NCI-H774 (cell line): Measurements from ENCODE around the gene MCTP1.
"Not testable (repeated sequence)": the region's sequence is repeated elsewhere in the genome, so short reads cannot be mapped to it uniquely, and the experiment has no call there.

Source experiments
- DNase-seq: peaks from one replicate; lab custom pipeline; 2025; lab: John Stamatoyannopoulos, UW

MCTP1 gene

DNA sequence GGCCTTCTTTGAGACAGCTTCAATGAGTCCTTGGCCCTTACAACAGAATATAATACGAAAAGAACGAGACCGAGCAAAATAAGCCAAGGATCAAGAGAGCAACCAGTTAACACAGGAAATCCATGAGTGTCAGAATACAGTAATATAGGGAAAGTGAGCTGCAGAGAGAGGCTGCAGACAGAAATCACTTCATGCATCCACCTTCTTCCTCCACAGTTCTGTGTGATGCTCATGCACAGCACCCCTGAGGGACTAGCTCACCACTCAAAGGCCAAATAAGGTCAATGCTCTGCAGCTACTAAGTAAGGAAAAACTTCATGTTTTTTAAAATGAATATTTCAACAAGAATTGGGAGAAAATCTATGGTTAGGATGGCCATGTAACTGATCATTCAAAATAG is 257.1 kb downstream of the MCTP1 start:
- DNase-seq: no peak

GRCh38 chr5:95027151-95027721 is 257.7 kb downstream of the MCTP1 start:
- no peak for DNase-seq

DNA sequence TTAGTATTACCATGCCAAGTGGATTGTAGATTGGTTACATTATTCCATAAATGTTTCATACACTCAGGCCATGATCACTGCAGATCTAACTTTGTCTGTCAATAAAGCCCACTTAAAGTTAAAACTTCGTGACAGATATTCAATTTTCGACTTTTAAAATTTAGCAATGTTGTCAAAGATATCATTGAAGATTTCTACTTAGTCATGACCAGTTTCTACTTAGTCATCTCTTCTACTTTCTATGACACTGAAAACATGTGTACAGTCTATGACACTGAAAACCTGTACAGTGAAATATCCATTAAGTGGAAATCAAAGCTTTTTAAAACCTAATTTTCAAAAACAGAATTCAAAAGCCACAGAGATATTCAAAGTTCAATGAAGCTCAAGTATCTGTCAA is 258.2 kb downstream of the MCTP1 start:
- no peak for DNase-seq

DNA sequence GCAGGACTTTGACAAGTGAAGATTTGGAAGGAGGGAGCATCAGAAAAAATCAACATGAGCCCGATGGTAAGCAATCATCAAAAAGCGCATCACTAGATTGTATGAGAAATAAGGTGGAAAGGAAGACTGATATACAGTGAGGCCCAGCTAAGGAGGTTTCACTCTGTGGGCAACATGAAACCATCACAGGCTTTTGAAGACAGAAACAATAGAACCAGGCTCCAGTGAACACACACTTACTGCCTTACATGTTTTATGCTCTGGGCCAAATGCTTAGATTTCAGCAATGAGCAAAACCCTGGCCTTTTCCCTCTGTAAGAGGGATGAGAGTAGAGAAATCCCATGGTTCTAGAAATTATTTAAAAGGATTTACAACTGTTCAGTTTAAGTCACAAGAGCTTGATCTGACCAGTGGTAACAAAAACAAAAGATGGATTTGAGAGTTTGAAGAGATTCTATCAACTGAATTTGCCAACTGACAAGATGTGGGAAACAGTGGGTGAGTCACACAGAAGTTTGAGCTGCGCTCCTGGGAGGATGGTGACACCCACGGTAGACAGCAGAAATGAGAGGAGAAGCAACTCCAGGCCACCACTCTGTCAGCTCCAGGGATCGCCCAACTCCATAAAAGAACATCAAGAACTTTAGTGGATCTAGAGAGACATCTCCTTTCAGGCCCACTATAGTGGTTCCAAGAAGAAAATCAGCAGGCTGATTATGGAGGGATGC is 261.8 kb downstream of the MCTP1 start:
- no peak for DNase-seq

DNA sequence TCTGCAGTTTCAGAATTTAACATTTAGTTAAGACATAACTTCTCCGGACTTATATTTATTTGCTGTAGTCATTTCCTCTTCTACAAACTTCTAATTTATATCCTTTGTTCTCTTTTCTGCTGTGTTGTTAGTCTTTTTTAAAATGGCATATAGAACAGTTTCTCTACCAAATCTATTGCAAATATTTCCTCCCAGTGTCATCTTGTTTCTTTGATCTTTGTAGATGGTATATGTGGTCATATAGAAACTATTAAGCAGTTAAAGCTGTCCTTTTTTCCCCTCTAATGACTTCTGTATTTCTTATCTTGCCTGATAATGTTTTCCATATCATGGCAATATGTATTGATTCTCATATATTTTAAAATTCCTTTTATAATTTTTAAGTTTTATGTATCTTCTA is 264.5 kb downstream of the MCTP1 start:
- no peak for DNase-seq

- DNase-seq: no peak
Measured at GRCh38 chr5:95018946-95019345, 265.9 kb downstream of the MCTP1 start.

DNA sequence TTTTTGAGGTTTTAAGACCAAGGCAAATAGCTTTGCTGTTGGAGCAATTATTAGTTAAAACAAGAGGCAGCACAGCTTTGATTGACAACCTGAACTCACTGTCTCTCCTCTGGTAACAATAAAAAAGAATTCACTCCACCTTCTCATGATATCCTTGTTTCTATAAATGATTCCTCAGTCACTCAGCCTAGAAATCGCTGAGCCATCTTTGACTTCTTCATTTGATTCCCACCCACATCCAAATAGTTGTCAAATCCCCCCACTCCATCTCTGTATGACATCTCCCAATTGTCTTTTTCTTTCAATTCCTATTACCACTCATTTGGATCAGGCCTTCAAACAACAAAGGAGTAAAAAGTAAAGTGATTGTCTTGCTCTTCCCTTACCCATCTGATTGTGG is 266.4 kb downstream of the MCTP1 start:
- no peak for DNase-seq

GRCh38 chr5:95009812-95010211 is 275.1 kb downstream of the MCTP1 start:
- DNase-seq: no peak

DNA sequence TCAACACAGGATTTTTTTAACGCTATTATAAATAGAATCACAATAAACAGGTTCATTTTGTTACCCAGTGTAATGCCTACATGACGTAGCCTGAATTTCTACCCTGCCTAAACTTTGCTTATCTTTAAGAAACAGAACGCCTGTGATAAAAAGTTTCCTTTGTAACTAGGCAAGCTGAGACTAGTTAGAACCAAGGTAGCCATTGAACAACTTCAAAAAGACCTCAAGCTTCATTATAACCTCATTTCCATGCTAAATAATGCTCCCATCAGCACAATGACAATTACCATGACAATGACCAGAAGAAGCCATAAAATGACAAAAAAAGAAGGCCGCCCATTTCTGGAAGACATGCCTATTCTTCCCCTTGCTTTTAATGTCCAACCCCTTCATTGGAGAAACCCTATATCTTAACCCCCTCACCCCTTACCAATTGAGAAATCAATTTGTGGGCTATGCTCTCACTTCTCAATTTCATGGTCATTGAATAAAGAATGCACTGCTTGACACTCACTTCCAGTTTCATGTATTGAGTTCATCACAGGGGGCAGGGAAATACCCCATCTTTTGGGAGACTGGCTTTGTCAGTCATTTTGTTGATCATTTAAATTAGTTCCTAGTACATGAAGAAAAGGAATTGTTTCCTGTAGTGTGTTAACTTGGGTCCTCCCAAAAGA is 276.8 kb downstream of the MCTP1 start:
- DNase-seq: no peak

DNA sequence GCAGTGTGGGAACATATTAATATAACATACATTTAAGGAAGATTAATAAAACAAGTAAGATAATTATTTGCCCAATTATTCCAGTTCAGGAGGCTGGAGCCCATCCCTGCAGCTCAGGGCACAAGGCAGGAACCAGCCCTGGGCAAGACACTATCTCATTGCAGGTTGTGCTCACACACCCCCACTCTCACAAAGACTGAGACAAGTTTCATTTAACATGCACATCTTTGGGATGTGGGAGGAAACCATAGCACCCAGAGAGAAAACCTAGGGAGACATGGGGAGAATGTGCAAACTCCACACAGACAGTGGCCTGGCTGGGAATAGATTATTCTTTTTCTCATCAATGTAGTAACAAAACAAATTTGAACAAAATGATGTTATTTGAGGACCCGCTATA is 279.1 kb downstream of the MCTP1 start:
- no peak for DNase-seq

DNA sequence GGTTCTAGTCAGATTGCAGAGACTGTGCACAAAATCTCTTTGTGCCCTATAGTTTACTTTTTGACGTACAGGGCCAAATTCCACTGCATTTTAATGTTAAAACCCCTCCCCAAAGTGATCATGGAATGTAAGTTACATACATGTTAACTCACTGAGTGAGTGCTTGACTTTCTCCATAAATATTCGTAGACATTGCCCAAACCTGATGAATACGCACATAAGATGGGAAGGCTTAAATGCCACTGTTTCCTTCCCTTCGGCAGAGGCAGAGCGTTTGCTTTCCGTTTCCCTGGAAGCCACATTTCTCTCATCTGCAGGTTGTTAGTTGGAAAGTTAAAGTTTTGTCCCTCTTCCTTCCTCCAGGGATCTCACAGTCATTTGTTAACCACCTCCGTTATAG is 286.2 kb downstream of the MCTP1 start:
- DNase-seq: no peak

DNA sequence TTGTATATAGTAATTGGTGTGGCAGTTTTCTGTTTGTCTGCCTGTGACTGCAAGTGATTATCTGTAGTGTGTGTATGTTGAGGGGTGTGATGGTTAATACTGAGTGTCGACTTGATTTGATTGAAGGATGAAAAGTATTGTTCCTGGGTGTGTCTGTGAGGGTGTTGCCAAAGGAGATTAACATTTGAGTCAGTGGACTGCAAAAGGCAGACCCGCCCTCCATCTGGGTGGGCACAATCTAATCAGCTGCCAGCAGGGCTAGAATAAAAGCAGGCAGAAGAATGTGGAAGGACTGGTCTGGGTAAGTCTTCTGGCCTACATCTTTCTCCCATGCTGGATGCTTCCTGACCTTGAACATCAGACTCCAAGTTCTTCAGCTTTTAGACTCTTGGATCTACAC is 290.4 kb downstream of the MCTP1 start:
- not testable (repeated sequence) for DNase-seq

DNA sequence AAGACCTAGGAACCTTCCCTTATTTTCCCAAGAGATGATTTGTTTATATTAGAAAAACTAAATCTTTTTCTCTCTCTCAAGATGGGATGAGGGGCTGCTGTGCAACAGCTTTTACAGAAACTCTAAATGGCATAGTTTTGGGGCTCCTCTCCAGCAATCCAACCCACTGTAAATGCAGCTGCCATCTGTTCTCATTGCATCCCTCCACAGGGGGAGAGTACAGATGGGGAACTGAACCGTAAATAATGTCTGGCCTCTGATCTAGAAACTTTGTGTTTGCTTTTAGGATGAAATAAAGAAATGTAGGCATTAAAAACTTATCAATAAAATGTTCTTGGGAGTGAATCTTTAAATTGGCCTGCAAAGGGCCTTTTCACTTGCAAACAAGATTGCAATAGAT is 291.4 kb downstream of the MCTP1 start:
- DNase-seq: no peak

DNA sequence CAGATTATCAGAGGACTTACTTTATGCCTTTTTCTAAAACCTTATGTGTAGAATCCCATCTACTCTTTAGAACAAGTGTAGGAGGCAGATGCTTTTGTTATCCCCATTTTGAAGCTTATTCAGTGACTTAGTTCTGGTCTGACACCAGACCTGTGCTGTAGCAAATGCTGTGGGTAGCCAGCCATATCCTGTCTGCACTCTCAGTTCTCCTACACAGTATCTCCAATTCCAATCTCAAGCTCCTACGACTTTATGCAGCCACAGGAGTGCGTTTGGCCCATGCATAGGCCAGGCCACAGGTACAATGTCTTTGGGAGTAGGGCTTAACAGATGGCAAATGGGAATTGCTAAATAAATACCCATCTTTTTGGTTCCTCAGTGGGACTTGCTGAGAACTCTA is 292.6 kb downstream of the MCTP1 start:
- DNase-seq: no peak

DNA sequence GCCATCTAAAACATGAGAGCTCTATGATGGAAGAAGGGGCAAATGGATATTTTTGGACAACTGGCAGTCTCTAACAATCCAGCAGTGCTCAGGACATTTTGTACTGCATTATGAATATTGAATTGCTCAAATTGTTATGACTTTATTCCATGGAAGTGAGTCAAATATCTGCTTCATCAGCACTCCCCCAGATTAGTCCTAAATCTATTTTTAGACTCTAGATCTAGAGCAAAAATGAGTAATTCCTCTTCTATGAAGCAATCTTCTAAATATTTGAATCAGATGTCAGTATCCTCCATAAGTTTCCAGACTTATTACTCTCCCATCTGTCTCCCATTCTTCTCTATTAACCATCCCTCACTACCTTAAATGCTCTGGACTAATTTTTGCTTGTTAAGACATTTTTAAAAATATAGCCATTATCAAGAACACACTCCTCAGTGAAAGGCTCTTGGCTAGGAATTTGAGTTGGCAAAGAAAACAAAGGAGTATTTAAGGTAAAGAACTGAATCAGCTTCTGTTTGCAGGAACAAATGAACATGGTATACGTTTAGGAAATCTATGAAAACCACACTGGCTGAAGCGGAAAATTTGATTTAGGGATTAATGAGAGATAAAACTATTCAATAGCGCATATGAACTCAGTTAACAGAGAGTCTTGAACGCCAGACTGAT is 300.9 kb downstream of the MCTP1 start:
- DNase-seq: no peak

- no peak for DNase-seq
Measured at GRCh38 chr5:94977437-94977836, 307.5 kb downstream of the MCTP1 start.

GRCh38 chr5:94976853-94977252 is 308.0 kb downstream of the MCTP1 start:
- DNase-seq: no peak

GRCh38 chr5:94972268-94972667 is 312.6 kb downstream of the MCTP1 start:
- no peak for DNase-seq

DNA sequence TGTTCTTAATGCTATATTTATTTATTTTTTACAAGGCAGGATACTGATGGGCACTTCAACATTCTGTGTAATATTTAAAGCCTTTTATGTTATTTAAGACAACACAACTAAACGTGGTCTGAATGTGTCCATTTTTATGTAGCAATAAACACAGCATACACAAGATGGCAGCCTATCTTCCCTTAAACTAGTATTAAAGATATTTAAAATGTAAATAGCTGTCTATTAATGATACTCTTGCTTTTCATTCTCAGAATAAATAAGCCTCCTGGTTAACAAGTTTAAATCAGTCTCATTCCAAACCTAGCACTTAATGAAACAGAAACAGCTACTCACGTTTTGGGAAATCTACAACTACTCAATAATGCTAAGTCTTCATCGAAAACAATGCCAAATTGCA is 315.7 kb downstream of the MCTP1 start:
- DNase-seq: peak; percentile 4

- peak; percentile 58 for DNase-seq
Measured at GRCh38 chr5:94968507-94969095, 316.3 kb downstream of the MCTP1 start.

DNA sequence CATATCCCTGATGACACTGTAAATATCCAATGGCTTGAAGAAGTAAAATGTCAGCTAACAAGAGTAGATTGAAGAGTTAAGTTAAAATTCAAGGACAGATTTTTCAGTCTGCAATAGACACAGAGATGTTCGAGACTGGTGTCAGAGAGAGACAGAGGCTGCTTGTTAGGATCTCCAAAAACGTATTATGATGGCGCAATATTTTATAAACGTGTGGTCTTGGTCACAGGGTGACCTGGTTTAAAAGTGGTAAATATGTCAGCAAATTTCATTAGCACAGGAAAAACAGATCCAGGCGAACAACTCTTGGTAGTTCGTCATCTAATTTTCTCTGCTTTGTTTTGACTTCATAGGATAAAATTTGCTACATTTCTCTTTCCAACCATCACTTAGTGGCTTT is 317.4 kb downstream of the MCTP1 start:
- DNase-seq: no peak

DNA sequence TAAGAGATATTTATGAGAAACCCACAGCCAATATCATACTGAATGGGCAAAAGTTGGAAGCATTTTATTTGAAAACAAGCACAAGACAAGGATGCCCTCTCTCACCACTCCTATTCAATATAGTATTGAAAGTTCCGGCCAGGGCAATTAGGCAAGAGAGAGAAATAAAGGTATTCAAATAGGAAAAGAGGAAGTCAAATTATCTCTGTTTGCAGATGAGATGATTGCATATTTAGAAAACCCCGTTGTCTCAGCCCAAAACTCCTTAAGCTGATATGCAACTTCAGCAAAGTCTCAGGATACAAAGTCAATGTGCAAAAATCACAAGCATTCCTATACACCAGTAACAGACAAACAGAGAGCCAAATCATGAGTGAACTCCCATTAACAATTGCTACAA is 325.6 kb downstream of the MCTP1 start:
- not testable (repeated sequence) for DNase-seq

DNA sequence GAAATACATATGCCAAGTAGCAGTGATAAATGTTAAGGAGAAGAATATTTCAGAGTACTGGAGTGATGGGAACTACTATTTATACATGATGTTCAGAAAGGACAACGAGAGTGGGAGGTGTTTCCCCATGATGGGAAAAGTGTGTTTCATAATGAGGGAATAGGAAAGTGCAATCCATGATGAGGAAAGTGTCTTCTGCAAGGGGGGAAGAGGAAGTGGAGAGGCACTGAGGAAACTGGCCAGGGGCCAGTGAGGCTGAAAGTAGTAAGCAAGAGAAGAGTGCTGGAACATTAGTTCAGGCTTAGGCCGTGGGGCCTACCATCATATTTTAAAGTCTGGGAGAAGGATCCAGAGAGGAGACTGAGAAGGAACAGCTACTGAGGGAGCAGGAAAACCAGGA is 339.2 kb downstream of the MCTP1 start:
- no peak for DNase-seq
